SJSA1 (cell line): ENCODE measurements around the gene HAP1. TPM values are rescaled to one million over a fixed set of nuclear protein-coding genes. Genes with fewer than 3 reads are reported as not detected.

ENCODE experiments used
- DNase-seq, 2 experiments: peaks; one replicate each; pipeline ENCODE4 v3.0.0-alpha.2; 2015 to 2020; ENCODE audit warnings: low spot score in 2 of 2, low read depth in 1 of 2
- H3K27ac ChIP-seq: fragments of 250-450 bp; sonication (Bioruptor Pico); 2 replicates; pipeline ENCODE4 v1.5.1; 2020; ENCODE audit warnings: mild to moderate bottlenecking, moderate library complexity
- H3K27me3 ChIP-seq: fragments of 250-450 bp; sonication (Bioruptor Pico); replicated peaks from 2 replicates; pipeline ENCODE4 v1.5.1; 2020; ENCODE audit warnings: mild to moderate bottlenecking, moderate library complexity
- H3K36me3 ChIP-seq: fragments of 250-450 bp; sonication (Bioruptor Pico); 2 replicates; pipeline ENCODE4 v1.5.1; 2020; ENCODE audit warnings: mild to moderate bottlenecking
- H3K4me1 ChIP-seq: fragments of 250-450 bp; sonication (Bioruptor Pico); replicated peaks from 2 replicates; pipeline ENCODE4 v1.6.1; 2021; ENCODE audit warnings: mild to moderate bottlenecking
- H3K4me3 ChIP-seq: fragments of 250-450 bp; sonication (Bioruptor Pico); 2 replicates; pipeline ENCODE4 v1.5.1; 2020; ENCODE audit warnings: mild to moderate bottlenecking
- H3K9me3 ChIP-seq: fragments of 250-450 bp; sonication (Bioruptor Pico); replicated peaks from 2 replicates; pipeline ENCODE4 v1.5.1; 2020; ENCODE audit warnings: mild to moderate bottlenecking
- total RNA-seq: library from RNA; depleted of rRNA; stranded (reverse); fragments of >200 nt; shearing (Covaris generic); gene quantifications from 2 replicates; pipeline ENCODE4 v1.2.3, GENCODE V29; 2014

HAP1 gene
- total RNA-seq, 1 experiment from 2014 or later, result not detected

GRCh38 chr17:41771389-41772206 is 37.2 kb upstream of the HAP1 start:
- Histone ChIP-seq H3K4me1 (peaks cover 29% of the 10 kb centered on the region), H3K27ac (no peak overlapping the region), H3K9me3 (no peaks in the 10 kb centered on the region), H3K27me3 (no peaks in the 10 kb centered on the region), H3K4me3 (no peak overlapping the region), H3K36me3 (no peaks in the 10 kb centered on the region)
- no peak for DNase-seq

- no peaks in the 10 kb centered on the region for H3K27me3 ChIP-seq
- H3K4me3 ChIP-seq, result no peak overlapping the region
- H3K4me1 ChIP-seq, result peaks cover 14% of the 10 kb centered on the region
- no peak overlapping the region for H3K27ac ChIP-seq
- H3K9me3 ChIP-seq, result no peaks in the 10 kb centered on the region
- DNase-seq, result no peak
- no peaks in the 10 kb centered on the region for H3K36me3 ChIP-seq
Measured at GRCh38 chr17:41769985-41770384, 35.5 kb upstream of the HAP1 start.

- Histone ChIP-seq H3K27me3 (no peaks in the 10 kb centered on the region), H3K9me3 (no peaks in the 10 kb centered on the region), H3K4me1 (peaks cover 12% of the 10 kb centered on the region), H3K36me3 (no peaks in the 10 kb centered on the region), H3K27ac (no peak overlapping the region), H3K4me3 (no peak overlapping the region)
- no peak for DNase-seq
Measured at GRCh38 chr17:41769346-41769862, 35.0 kb upstream of the HAP1 start.

GRCh38 chr17:41768682-41769288 is 34.3 kb upstream of the HAP1 start:
- DNase-seq, result no peak
- no peaks in the 10 kb centered on the region for H3K9me3 ChIP-seq
- H3K36me3 ChIP-seq, result no peaks in the 10 kb centered on the region
- no peak overlapping the region for H3K4me3 ChIP-seq
- no peak overlapping the region for H3K27ac ChIP-seq
- H3K4me1 ChIP-seq, result peaks cover 11% of the 10 kb centered on the region
- no peaks in the 10 kb centered on the region for H3K27me3 ChIP-seq

GRCh38 chr17:41767324-41768042 is 33.0 kb upstream of the HAP1 start:
- Histone ChIP-seq H3K4me1 (no peaks in the 10 kb centered on the region), H3K9me3 (no peaks in the 10 kb centered on the region), H3K27me3 (no peaks in the 10 kb centered on the region), H3K36me3 (no peaks in the 10 kb centered on the region), H3K27ac (no peak overlapping the region), H3K4me3 (no peak overlapping the region)
- no peak for DNase-seq

GRCh38 chr17:41766135-41766534 is 31.7 kb upstream of the HAP1 start:
- H3K36me3 ChIP-seq, result no peaks in the 10 kb centered on the region
- DNase-seq, result no peak
- no peaks in the 10 kb centered on the region for H3K27me3 ChIP-seq
- no peaks in the 10 kb centered on the region for H3K4me1 ChIP-seq
- no peak overlapping the region for H3K27ac ChIP-seq
- no peak overlapping the region for H3K4me3 ChIP-seq
- no peaks in the 10 kb centered on the region for H3K9me3 ChIP-seq

- H3K9me3 ChIP-seq, result no peaks in the 10 kb centered on the region
- H3K4me1 ChIP-seq, result no peaks in the 10 kb centered on the region
- no peak overlapping the region for H3K4me3 ChIP-seq
- no peaks in the 10 kb centered on the region for H3K27me3 ChIP-seq
- no peaks in the 10 kb centered on the region for H3K36me3 ChIP-seq
- DNase-seq, result no peak
- H3K27ac ChIP-seq, result no peak overlapping the region
Measured at GRCh38 chr17:41763327-41763726, 28.9 kb upstream of the HAP1 start.

- Histone ChIP-seq H3K27ac (no peak overlapping the region), H3K9me3 (no peaks in the 10 kb centered on the region), H3K36me3 (no peaks in the 10 kb centered on the region), H3K4me3 (no peak overlapping the region), H3K4me1 (no peaks in the 10 kb centered on the region), H3K27me3 (no peaks in the 10 kb centered on the region)
- DNase-seq, result no peak
Measured at GRCh38 chr17:41762841-41763240, 28.4 kb upstream of the HAP1 start.

GRCh38 chr17:41762391-41762790 is 27.9 kb upstream of the HAP1 start:
- H3K27me3 ChIP-seq, result no peaks in the 10 kb centered on the region
- no peaks in the 10 kb centered on the region for H3K4me1 ChIP-seq
- no peaks in the 10 kb centered on the region for H3K9me3 ChIP-seq
- no peak overlapping the region for H3K27ac ChIP-seq
- DNase-seq, result no peak
- H3K4me3 ChIP-seq, result no peak overlapping the region
- H3K36me3 ChIP-seq, result no peaks in the 10 kb centered on the region

- Histone ChIP-seq H3K27ac (no peak overlapping the region), H3K4me1 (no peaks in the 10 kb centered on the region), H3K27me3 (no peaks in the 10 kb centered on the region), H3K4me3 (no peak overlapping the region), H3K36me3 (no peaks in the 10 kb centered on the region), H3K9me3 (no peaks in the 10 kb centered on the region)
- no peak for DNase-seq
Measured at GRCh38 chr17:41760878-41761277, 26.4 kb upstream of the HAP1 start.

GRCh38 chr17:41758601-41759000 is 24.2 kb upstream of the HAP1 start:
- DNase-seq, result no peak
- Histone ChIP-seq H3K27ac (no peak overlapping the region), H3K4me1 (no peaks in the 10 kb centered on the region), H3K9me3 (no peaks in the 10 kb centered on the region), H3K4me3 (no peak overlapping the region), H3K27me3 (no peaks in the 10 kb centered on the region), H3K36me3 (no peaks in the 10 kb centered on the region)

- Histone ChIP-seq H3K4me1 (no peaks in the 10 kb centered on the region), H3K27ac (no peak overlapping the region), H3K9me3 (no peaks in the 10 kb centered on the region), H3K36me3 (no peaks in the 10 kb centered on the region), H3K27me3 (no peaks in the 10 kb centered on the region), H3K4me3 (no peak overlapping the region)
- DNase-seq, result no peak
Measured at GRCh38 chr17:41754066-41754465, 19.6 kb upstream of the HAP1 start.

- no peaks in the 10 kb centered on the region for H3K9me3 ChIP-seq
- H3K27ac ChIP-seq, result no peak overlapping the region
- no peaks in the 10 kb centered on the region for H3K36me3 ChIP-seq
- no peak for DNase-seq
- no peaks in the 10 kb centered on the region for H3K4me1 ChIP-seq
- H3K4me3 ChIP-seq, result no peak overlapping the region
- H3K27me3 ChIP-seq, result no peaks in the 10 kb centered on the region
Measured at GRCh38 chr17:41751288-41751687, 16.8 kb upstream of the HAP1 start.

- H3K27ac ChIP-seq, result no peak overlapping the region
- no peaks in the 10 kb centered on the region for H3K27me3 ChIP-seq
- no peak overlapping the region for H3K4me3 ChIP-seq
- H3K4me1 ChIP-seq, result no peaks in the 10 kb centered on the region
- H3K9me3 ChIP-seq, result no peaks in the 10 kb centered on the region
- H3K36me3 ChIP-seq, result no peaks in the 10 kb centered on the region
- DNase-seq, result no peak
Measured at GRCh38 chr17:41750862-41751261, 16.4 kb upstream of the HAP1 start.
